Measurements from ENCODE around the gene TEAD1.

- no peak for TF ChIP-seq CTCF (conservative IDR thresholded peaks at IDR 0.05; ENCODE audit: low read length)
- no peak for TF ChIP-seq EZH2phosphoT487 (IDR thresholded peaks at IDR 0.05; ENCODE audit: borderline replicate concordance, low read depth, low read length)
Measured at GRCh38 chr11:12867531-12867930, 193.3 kb downstream of the TEAD1 start.
